ENCODE measurements around the gene OLIG2. TPM values are rescaled to one million over a fixed set of nuclear protein-coding genes. Genes with fewer than 3 reads are reported as not detected.

The OLIG2 gene
- total RNA-seq, 1 donor from 2014 or later: not detected

DNA sequence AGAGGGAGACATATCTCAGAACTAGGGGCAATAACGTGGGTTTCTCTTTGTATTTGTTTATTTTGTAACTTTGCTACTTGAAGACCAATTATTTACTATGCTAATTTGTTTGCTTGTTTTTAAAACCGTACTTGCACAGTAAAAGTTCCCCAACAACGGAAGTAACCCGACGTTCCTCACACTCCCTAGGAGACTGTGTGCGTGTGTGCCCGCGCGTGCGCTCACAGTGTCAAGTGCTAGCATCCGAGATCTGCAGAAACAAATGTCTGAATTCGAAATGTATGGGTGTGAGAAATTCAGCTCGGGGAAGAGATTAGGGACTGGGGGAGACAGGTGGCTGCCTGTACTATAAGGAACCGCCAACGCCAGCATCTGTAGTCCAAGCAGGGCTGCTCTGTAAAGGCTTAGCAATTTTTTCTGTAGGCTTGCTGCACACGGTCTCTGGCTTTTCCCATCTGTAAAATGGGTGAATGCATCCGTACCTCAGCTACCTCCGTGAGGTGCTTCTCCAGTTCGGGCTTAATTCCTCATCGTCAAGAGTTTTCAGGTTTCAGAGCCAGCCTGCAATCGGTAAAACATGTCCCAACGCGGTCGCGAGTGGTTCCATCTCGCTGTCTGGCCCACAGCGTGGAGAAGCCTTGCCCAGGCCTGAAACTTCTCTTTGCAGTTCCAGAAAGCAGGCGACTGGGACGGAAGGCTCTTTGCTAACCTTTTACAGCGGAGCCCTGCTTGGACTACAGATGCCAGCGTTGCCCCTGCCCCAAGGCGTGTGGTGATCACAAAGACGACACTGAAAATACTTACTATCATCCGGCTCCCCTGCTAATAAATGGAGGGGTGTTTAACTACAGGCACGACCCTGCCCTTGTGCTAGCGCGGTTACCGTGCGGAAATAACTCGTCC, 1.3 kb upstream of the OLIG2 start:
- Histone ChIP-seq H3K36me3 (ENCODE audit: control insufficient read depth, insufficient read depth, low read length) (no peaks in the 10 kb centered on the region), H3K4me3 (ENCODE audit: low read depth, low read length) (no peak overlapping the region), H3K27me3 (ENCODE audit: control insufficient read depth, insufficient read depth, low read length) (peaks cover 96% of the 10 kb centered on the region)
- no peak for DNase-seq (ENCODE audit: low read depth)
- TF ChIP-seq CTCF (IDR thresholded peaks at IDR 0.05; ENCODE audit: insufficient read depth, low read length, poor library complexity, severe bottlenecking): no peak

DNA sequence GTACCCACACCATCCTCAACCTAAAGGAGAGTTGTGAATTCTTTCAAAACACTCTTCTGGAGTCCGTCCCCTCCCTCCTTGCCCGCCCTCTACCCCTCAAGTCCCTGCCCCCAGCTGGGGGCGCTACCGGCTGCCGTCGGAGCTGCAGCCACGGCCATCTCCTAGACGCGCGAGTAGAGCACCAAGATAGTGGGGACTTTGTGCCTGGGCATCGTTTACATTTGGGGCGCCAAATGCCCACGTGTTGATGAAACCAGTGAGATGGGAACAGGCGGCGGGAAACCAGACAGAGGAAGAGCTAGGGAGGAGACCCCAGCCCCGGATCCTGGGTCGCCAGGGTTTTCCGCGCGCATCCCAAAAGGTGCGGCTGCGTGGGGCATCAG, 638 bp upstream of the OLIG2 start:
- H3K36me3 ChIP-seq (ENCODE audit: control insufficient read depth, insufficient read depth, low read length): no peaks in the 10 kb centered on the region
- H3K4me3 ChIP-seq (ENCODE audit: low read depth, low read length): no peak overlapping the region
- no peak for TF ChIP-seq CTCF (IDR thresholded peaks at IDR 0.05; ENCODE audit: insufficient read depth, low read length, poor library complexity, severe bottlenecking)
- peaks cover 96% of the 10 kb centered on the region for H3K27me3 ChIP-seq (ENCODE audit: control insufficient read depth, insufficient read depth, low read length)
- DNase-seq (ENCODE audit: low read depth): no peak

GRCh38 chr21:33026443-33026858, 716 bp downstream of the OLIG2 start:
- H3K4me3 ChIP-seq (ENCODE audit: low read depth, low read length): no peak overlapping the region
- H3K36me3 ChIP-seq (ENCODE audit: control insufficient read depth, insufficient read depth, low read length): no peaks in the 10 kb centered on the region
- TF ChIP-seq CTCF (IDR thresholded peaks at IDR 0.05; ENCODE audit: insufficient read depth, low read length, poor library complexity, severe bottlenecking): no peak
- H3K27me3 ChIP-seq (ENCODE audit: control insufficient read depth, insufficient read depth, low read length): peaks cover 96% of the 10 kb centered on the region
- no peak for DNase-seq (ENCODE audit: low read depth)

DNA sequence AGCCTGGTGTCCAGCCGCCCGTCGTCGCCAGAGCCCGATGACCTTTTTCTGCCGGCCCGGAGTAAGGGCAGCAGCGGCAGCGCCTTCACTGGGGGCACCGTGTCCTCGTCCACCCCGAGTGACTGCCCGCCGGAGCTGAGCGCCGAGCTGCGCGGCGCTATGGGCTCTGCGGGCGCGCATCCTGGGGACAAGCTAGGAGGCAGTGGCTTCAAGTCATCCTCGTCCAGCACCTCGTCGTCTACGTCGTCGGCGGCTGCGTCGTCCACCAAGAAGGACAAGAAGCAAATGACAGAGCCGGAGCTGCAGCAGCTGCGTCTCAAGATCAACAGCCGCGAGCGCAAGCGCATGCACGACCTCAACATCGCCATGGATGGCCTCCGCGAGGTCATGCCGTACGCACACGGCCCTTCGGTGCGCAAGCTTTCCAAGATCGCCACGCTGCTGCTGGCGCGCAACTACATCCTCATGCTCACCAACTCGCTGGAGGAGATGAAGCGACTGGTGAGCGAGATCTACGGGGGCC, 1.2 kb downstream of the OLIG2 start:
- no peak for DNase-seq (ENCODE audit: low read depth)

DNA sequence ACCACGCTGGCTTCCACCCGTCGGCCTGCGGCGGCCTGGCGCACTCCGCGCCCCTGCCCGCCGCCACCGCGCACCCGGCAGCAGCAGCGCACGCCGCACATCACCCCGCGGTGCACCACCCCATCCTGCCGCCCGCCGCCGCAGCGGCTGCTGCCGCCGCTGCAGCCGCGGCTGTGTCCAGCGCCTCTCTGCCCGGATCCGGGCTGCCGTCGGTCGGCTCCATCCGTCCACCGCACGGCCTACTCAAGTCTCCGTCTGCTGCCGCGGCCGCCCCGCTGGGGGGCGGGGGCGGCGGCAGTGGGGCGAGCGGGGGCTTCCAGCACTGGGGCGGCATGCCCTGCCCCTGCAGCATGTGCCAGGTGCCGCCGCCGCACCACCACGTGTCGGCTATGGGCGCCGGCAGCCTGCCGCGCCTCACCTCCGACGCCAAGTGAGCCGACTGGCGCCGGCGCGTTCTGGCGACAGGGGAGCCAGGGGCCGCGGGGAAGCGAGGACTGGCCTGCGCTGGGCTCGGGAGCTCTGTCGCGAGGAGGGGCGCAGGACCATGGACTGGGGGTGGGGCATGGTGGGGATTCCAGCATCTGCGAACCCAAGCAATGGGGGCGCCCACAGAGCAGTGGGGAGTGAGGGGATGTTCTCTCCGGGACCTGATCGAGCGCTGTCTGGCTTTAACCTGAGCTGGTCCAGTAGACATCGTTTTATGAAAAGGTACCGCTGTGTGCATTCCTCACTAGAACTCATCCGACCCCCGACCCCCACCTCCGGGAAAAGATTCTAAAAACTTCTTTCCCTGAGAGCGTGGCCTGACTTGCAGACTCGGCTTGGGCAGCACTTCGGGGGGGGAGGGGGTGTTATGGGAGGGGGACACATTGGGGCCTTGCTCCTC, 1.9 kb downstream of the OLIG2 start:
- no peak for DNase-seq (ENCODE audit: low read depth)
- peaks cover 96% of the 10 kb centered on the region for H3K27me3 ChIP-seq (ENCODE audit: control insufficient read depth, insufficient read depth, low read length)

More for the DNA sequence above, 1.2 kb downstream of the OLIG2 start:
- Histone ChIP-seq H3K27me3 (ENCODE audit: control insufficient read depth, insufficient read depth, low read length) (peaks cover 96% of the 10 kb centered on the region), H3K36me3 (ENCODE audit: control insufficient read depth, insufficient read depth, low read length) (no peaks in the 10 kb centered on the region), H3K4me3 (ENCODE audit: low read depth, low read length) (no peak overlapping the region)
- TF ChIP-seq CTCF (IDR thresholded peaks at IDR 0.05; ENCODE audit: insufficient read depth, low read length, poor library complexity, severe bottlenecking): no peak

More for the DNA sequence above, 1.9 kb downstream of the OLIG2 start:
- H3K36me3 ChIP-seq (ENCODE audit: control insufficient read depth, insufficient read depth, low read length): no peaks in the 10 kb centered on the region
- no peak overlapping the region for H3K4me3 ChIP-seq (ENCODE audit: low read depth, low read length)
- no peak for TF ChIP-seq CTCF (IDR thresholded peaks at IDR 0.05; ENCODE audit: insufficient read depth, low read length, poor library complexity, severe bottlenecking)
